Esophagus squamous epithelium (tissue), 5 donors: ENCODE results near the gene MDFIC. TPM values are rescaled to one million over a fixed set of nuclear protein-coding genes. Genes with fewer than 3 reads are reported as not detected.

Source experiments
- DNase-seq: peaks from one replicate; lab custom pipeline; 2025; lab: John Stamatoyannopoulos, UW
- H3K27ac ChIP-seq, 4 donors: fragments of 200-600 bp; sonication (generic); one replicate each; pipeline ENCODE4 v1.5.1; 2016 to 2019; ENCODE audit warnings: mild to moderate bottlenecking in 1 of 4
- H3K27me3 ChIP-seq, 4 donors: fragments of 200-600 bp; sonication (generic); 1 replicate in 3 of 4; 2 replicates in 1 of 4; pipeline versions ENCODE4 v1.5.1 to v1.6.0; 2017 to 2021; ENCODE audit warnings: antibody characterized with exemption in 1 of 4
- H3K36me3 ChIP-seq, 3 donors: fragments of 200-600 bp; sonication (generic); one replicate each; pipeline ENCODE4 v1.5.1; 2016 to 2019
- H3K4me1 ChIP-seq, 3 donors: fragments of 200-600 bp; sonication (generic); one replicate each; pipeline ENCODE4 v1.5.1; 2017 to 2019
- H3K4me3 ChIP-seq, 4 donors: fragments of 200-600 bp; sonication (generic); 1 replicate in 3 of 4; 2 replicates in 1 of 4; pipeline ENCODE4 v1.5.1; 2016 to 2019; ENCODE audit warnings: mild to moderate bottlenecking in 2 of 4, moderate library complexity in 1 of 4
- H3K9me3 ChIP-seq, 3 donors: fragments of 200-600 bp; sonication (generic); one replicate each; pipeline ENCODE4 v1.5.1; 2016 to 2019
- POLR2A ChIP-seq, 4 donors: fragments of 450-650 bp; IDR thresholded peaks; one replicate each; pipeline ENCODE4 v1.6.1; 2017; ENCODE audit warnings: antibody characterized with exemption in 4 of 4, mild to moderate bottlenecking in 4 of 4, moderate library complexity in 3 of 4
- WGBS, 2 donors: methylation state at CpG; one replicate each; pipeline ENCODE4 v1.1.5; 2018; 5-methylcytosine and 5-hydroxymethylcytosine counted together
- intact Hi-C: fragments of 100-400 bp; cut with DNase I; formaldehyde crosslinking; loops from one replicate; pipeline ENCODE4 v1.15.0; 2022
- total RNA-seq, 4 donors: library from RNA; depleted of rRNA; stranded (reverse); fragments of >200 nt; gene quantifications; one replicate each; pipeline ENCODE4 v1.1.0, GENCODE V29; 2016
- TF ChIP-seq, protein P1 (sequence below), 6 experiments: fragments of 450-650 bp in 4 of 6; fragments of 200-600 bp in 2 of 6; sonication (generic) in 2 of 6; IDR thresholded peaks; one replicate each; pipeline ENCODE4 v1.5.1; 2016 to 2019; ENCODE audit warnings: antibody characterized with exemption in 6 of 6, mild to moderate bottlenecking in 4 of 6, moderate library complexity in 4 of 6
- donor health status: DM: yes; HTN: yes; CAD: no.

MDFIC gene
- total RNA-seq, 4 donors from 2014 or later: 16.0 to 29.2 (median 21.3) TPM

GRCh38 chr7:115047958-115048720, 126.2 kb downstream of the MDFIC start:
- Histone ChIP-seq H3K4me3 (no peak overlapping the region), H3K4me1 (no peaks in the 10 kb centered on the region), H3K36me3 (no peaks in the 10 kb centered on the region), H3K27me3 (no peaks in the 10 kb centered on the region), H3K9me3 (no peaks in the 10 kb centered on the region), H3K27ac (no peak overlapping the region)
- no peak for DNase-seq
- intact Hi-C loops: no loop called here
- 68 to 79% methylated on average over 6 of the region's 6 CpGs for WGBS, 2 donors
- no peak for TF ChIP-seq POLR2A (IDR thresholded peaks at IDR 0.05)
- TF ChIP-seq, protein P1, sequence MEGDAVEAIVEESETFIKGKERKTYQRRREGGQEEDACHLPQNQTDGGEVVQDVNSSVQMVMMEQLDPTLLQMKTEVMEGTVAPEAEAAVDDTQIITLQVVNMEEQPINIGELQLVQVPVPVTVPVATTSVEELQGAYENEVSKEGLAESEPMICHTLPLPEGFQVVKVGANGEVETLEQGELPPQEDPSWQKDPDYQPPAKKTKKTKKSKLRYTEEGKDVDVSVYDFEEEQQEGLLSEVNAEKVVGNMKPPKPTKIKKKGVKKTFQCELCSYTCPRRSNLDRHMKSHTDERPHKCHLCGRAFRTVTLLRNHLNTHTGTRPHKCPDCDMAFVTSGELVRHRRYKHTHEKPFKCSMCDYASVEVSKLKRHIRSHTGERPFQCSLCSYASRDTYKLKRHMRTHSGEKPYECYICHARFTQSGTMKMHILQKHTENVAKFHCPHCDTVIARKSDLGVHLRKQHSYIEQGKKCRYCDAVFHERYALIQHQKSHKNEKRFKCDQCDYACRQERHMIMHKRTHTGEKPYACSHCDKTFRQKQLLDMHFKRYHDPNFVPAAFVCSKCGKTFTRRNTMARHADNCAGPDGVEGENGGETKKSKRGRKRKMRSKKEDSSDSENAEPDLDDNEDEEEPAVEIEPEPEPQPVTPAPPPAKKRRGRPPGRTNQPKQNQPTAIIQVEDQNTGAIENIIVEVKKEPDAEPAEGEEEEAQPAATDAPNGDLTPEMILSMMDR (IDR thresholded peaks at IDR 0.05): no peak

GRCh38 chr7:115052706-115053105, 130.8 kb downstream of the MDFIC start:
- DNase-seq: no peak
- Histone ChIP-seq H3K4me3 (no peak overlapping the region), H3K9me3 (no peaks in the 10 kb centered on the region), H3K4me1 (no peaks in the 10 kb centered on the region), H3K36me3 (no peaks in the 10 kb centered on the region), H3K27ac (no peak overlapping the region), H3K27me3 (no peaks in the 10 kb centered on the region)
- no peak for TF ChIP-seq POLR2A (IDR thresholded peaks at IDR 0.05)
- TF ChIP-seq, protein P1 (IDR thresholded peaks at IDR 0.05): no peak
- 91 to 93% methylated on average over 4 of the region's 4 CpGs for WGBS, 2 donors
- intact Hi-C loops: no loop called here

GRCh38 chr7:115054478-115055065, 132.7 kb downstream of the MDFIC start:
- Histone ChIP-seq H3K4me3 (no peak overlapping the region), H3K36me3 (no peaks in the 10 kb centered on the region), H3K27me3 (no peaks in the 10 kb centered on the region), H3K9me3 (no peaks in the 10 kb centered on the region), H3K27ac (no peak overlapping the region), H3K4me1 (no peaks in the 10 kb centered on the region)
- 49 to 70% methylated on average over 3 of the region's 3 CpGs for WGBS, 2 donors
- intact Hi-C loops: no loop called here
- no peak for DNase-seq
- TF ChIP-seq POLR2A (IDR thresholded peaks at IDR 0.05): no peak

- H3K4me1 ChIP-seq: no peaks in the 10 kb centered on the region
- no peak for DNase-seq
- H3K9me3 ChIP-seq: no peaks in the 10 kb centered on the region
- H3K4me3 ChIP-seq: no peak overlapping the region
- H3K27me3 ChIP-seq: no peaks in the 10 kb centered on the region
- TF ChIP-seq, protein P1 (IDR thresholded peaks at IDR 0.05): no peak
- no peak for TF ChIP-seq POLR2A (IDR thresholded peaks at IDR 0.05)
- no peaks in the 10 kb centered on the region for H3K36me3 ChIP-seq
- 65 to 86% methylated on average over 2 of the region's 2 CpGs for WGBS, 2 donors
- no peak overlapping the region for H3K27ac ChIP-seq
- intact Hi-C loops: no loop called here
Observed at GRCh38 chr7:115056019-115056418, 134.1 kb downstream of the MDFIC start.

DNA sequence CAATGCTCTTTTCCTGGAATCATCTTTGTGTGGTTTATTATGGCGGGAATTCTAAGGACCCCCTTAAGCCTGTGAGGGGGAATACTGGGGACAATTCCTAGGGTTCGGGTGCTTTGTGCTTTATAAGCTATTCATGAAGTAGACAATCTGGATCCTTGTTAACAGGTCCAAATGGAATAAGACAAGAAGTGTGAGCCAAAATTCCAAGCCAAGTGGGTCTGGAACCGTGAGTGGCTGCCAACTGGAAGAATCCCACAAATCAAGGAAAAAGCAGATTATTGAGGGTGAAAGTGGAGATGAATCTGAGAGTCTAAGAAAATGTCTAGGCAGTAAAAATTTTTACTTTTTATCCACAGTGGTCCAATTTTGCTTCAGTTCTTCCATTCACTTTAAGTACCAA, 136.8 kb downstream of the MDFIC start:
- intact Hi-C loops: no loop called here
- no peak for TF ChIP-seq POLR2A (IDR thresholded peaks at IDR 0.05)
- TF ChIP-seq, protein P1 (IDR thresholded peaks at IDR 0.05): no peak
- H3K4me1 ChIP-seq: no peaks in the 10 kb centered on the region
- no peaks in the 10 kb centered on the region for H3K27me3 ChIP-seq
- no peaks in the 10 kb centered on the region for H3K9me3 ChIP-seq
- H3K4me3 ChIP-seq: no peak overlapping the region
- H3K36me3 ChIP-seq: no peaks in the 10 kb centered on the region
- WGBS, 2 donors: 69 to 78% methylated on average over 3 of the region's 3 CpGs
- no peak for DNase-seq
- no peak overlapping the region for H3K27ac ChIP-seq
